ENCODE measurements around the gene TCF7L1.

- no peak for TF ChIP-seq EZH2 (IDR thresholded peaks at IDR 0.05; ENCODE audit: borderline replicate concordance, low read depth, low read length, severe bottlenecking)
- TF ChIP-seq, protein P1, sequence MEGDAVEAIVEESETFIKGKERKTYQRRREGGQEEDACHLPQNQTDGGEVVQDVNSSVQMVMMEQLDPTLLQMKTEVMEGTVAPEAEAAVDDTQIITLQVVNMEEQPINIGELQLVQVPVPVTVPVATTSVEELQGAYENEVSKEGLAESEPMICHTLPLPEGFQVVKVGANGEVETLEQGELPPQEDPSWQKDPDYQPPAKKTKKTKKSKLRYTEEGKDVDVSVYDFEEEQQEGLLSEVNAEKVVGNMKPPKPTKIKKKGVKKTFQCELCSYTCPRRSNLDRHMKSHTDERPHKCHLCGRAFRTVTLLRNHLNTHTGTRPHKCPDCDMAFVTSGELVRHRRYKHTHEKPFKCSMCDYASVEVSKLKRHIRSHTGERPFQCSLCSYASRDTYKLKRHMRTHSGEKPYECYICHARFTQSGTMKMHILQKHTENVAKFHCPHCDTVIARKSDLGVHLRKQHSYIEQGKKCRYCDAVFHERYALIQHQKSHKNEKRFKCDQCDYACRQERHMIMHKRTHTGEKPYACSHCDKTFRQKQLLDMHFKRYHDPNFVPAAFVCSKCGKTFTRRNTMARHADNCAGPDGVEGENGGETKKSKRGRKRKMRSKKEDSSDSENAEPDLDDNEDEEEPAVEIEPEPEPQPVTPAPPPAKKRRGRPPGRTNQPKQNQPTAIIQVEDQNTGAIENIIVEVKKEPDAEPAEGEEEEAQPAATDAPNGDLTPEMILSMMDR (IDR thresholded peaks at IDR 0.05; ENCODE audit: extremely low read depth in 1 of 2, insufficient read depth in 1 of 2, low read depth in 1 of 2, low read length in 2 of 2), result no peak
- TF ChIP-seq POLR2A (IDR thresholded peaks at IDR 0.05; ENCODE audit: low read depth, low read length), result no peak
- no peak for TF ChIP-seq GATA2 (IDR thresholded peaks at IDR 0.05; ENCODE audit: insufficient read depth, insufficient read length, low read depth, low read length)
- TF ChIP-seq POLR2AphosphoS5 (IDR thresholded peaks at IDR 0.05; ENCODE audit: insufficient read depth, low read depth, low read length), result no peak
These were observed 222.3 kb downstream of the TCF7L1 start for GRCh38 chr2:85355521-85355920.

Measured in endothelial cell of umbilical vein (primary cell).